LNCaP clone FGC (cell line): ENCODE data around the gene PBX1.

Experiments used
- DNase-seq: peaks from one replicate; pipeline ENCODE4 v3.0.0-alpha.2; 2011; ENCODE audit warnings: low read depth
- H3K4me3 ChIP-seq: 2 replicates; pipeline ENCODE4 v1.5.1; 2011; ENCODE audit warnings: mild to moderate bottlenecking, low read depth, low read length, control low read depth
- TF ChIP-seq, protein P1 (sequence below): IDR thresholded peaks from 2 replicates; pipeline ENCODE4 v1.5.1; 2012; ENCODE audit warnings: mild to moderate bottlenecking; ENCODE audit not compliant: control insufficient read depth, insufficient read depth; ENCODE audit errors: extremely low read depth

The PBX1 gene

GRCh38 chr1:164672588-164672987 is 113.6 kb downstream of the PBX1 start:
- H3K4me3 ChIP-seq, result no peak overlapping the region

DNA sequence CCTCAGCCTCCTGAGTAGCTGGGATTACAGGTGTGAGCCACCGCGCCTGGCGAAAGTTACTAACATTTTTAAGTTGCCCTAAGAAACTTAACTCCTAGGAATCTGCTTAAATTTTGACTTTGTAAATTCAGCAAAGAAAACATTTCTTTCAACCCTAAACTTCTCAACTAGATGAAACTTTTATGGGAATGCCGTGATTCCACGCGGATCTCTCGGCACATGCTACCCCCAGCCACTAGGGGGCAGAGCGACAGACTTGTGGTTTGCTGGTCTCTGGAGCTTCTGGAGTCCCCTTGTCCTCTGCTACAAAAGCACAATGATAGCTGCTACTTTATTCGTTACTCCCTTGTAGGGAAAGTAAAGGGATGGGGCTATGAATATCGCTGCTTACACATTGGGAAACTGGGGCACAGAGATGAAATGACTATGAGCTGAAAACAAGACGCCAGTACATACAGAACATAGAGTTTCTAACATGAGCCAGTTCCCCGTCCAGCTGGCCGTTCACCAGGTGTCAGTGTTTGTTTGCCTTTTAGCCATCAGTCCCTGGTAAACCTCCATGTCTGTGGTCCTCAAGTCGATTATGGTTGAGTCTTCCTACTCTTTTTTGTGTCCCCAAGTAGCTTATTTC is 114.7 kb downstream of the PBX1 start:
- no peak for DNase-seq
- H3K4me3 ChIP-seq, result no peak overlapping the region
- TF ChIP-seq, protein P1, sequence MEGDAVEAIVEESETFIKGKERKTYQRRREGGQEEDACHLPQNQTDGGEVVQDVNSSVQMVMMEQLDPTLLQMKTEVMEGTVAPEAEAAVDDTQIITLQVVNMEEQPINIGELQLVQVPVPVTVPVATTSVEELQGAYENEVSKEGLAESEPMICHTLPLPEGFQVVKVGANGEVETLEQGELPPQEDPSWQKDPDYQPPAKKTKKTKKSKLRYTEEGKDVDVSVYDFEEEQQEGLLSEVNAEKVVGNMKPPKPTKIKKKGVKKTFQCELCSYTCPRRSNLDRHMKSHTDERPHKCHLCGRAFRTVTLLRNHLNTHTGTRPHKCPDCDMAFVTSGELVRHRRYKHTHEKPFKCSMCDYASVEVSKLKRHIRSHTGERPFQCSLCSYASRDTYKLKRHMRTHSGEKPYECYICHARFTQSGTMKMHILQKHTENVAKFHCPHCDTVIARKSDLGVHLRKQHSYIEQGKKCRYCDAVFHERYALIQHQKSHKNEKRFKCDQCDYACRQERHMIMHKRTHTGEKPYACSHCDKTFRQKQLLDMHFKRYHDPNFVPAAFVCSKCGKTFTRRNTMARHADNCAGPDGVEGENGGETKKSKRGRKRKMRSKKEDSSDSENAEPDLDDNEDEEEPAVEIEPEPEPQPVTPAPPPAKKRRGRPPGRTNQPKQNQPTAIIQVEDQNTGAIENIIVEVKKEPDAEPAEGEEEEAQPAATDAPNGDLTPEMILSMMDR, result peak; percentile 39

More at GRCh38 chr1:164672588-164672987, 113.6 kb downstream of the PBX1 start:
- TF ChIP-seq, protein P1, result no peak
- no peak for DNase-seq

DNA sequence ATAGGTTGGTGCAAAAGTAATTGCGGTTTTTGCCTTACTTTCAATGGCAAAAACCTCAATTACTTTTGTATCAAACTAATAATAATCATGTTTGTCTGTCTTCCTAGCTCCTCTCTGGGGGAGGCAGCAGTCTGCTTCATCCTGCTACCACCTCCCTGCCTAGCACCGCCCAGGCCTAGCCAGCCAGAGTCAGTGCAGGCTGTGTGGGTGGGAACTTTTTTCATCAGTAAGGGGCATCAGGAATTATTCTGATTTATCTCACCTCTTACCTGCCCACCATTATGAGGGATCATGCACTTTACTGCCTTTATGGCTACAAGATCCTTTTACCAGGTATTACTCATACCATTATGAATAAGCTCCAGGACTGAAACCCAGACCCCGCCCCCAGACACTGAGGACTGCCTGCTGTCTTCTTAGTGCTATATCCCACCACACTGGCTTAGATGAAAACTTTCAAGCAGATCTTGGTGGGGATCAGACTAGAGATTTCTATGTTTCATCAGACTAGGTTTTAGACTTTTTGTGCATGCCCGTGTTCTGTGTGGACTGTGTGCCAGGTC is 116.4 kb downstream of the PBX1 start:
- TF ChIP-seq, protein P1, result no peak
- no peak for DNase-seq

GRCh38 chr1:164678136-164678700 is 119.2 kb downstream of the PBX1 start:
- no peak for DNase-seq
- H3K4me3 ChIP-seq, result no peak overlapping the region
- TF ChIP-seq, protein P1, result no peak

More for the DNA sequence above, 116.4 kb downstream of the PBX1 start:
- H3K4me3 ChIP-seq, result no peak overlapping the region

DNA sequence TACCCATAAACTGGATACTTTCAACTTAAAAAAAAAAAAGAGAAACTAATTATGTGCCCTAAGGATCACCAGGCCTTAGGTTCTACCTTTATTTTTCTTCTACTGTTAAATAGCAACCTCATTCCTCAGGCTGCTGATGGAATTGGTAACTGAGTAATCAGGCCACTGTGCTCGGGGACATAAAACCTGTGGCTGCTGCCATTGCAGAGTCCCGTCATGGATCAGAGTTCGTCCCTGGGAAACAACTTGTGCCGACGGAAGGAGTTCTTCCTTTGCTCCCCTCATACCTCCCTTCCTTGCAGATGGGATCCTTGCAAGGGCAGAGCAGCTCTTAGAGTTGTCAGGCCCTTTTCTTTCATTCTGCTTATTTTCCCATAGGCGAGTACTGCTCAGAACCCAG is 123.6 kb downstream of the PBX1 start:
- H3K4me3 ChIP-seq, result no peak overlapping the region
- DNase-seq, result no peak
- TF ChIP-seq, protein P1, result no peak

DNA sequence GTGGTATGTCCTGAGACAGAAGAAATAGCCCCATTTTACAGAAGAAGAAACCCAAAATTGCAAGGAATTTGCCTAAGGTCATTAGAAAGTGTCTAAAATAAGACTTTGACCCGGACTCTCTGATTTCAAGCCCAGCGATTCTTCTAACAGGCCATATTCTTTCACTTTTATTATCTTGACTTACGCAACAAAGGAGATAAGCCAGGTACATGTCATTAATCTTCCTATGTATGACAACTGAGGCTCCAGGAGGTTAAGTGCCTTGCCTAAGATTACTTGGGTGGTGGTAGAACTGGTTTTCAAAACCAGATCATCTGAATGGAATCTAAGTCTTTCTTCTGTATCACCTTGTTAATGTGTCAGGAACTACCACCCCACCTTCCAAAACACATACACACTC is 124.3 kb downstream of the PBX1 start:
- H3K4me3 ChIP-seq, result no peak overlapping the region
- TF ChIP-seq, protein P1, result no peak
- peak; percentile 73 for DNase-seq
